Osteocyte (in vitro differentiated cells): Measurements from ENCODE around the gene CELF4. TPM values are rescaled to one million over a fixed set of nuclear protein-coding genes. Genes with fewer than 3 reads are reported as not detected.

ENCODE experiments used
- DNase-seq: peaks from one replicate; pipeline ENCODE4 v3.0.0; 2021; ENCODE audit warnings: mixed read lengths; ENCODE audit not compliant: unreplicated experiment; ENCODE audit errors: extremely low spot score
- H3K27ac Mint-ChIP-seq: one replicate; pipeline ENCODE4 v1.8.0; 2021; ENCODE audit warnings: mild to moderate bottlenecking, mixed read lengths; ENCODE audit not compliant: unreplicated experiment
- H3K27me3 Mint-ChIP-seq: one replicate; pipeline ENCODE4 v1.8.0; 2021; ENCODE audit warnings: mixed read lengths; ENCODE audit not compliant: unreplicated experiment
- H3K36me3 Mint-ChIP-seq: one replicate; pipeline ENCODE4 v1.8.0; 2021; ENCODE audit warnings: mixed read lengths; ENCODE audit not compliant: unreplicated experiment
- H3K4me1 Mint-ChIP-seq: one replicate; pipeline ENCODE4 v1.8.0; 2021; ENCODE audit warnings: mixed read lengths; ENCODE audit not compliant: unreplicated experiment
- H3K4me3 Mint-ChIP-seq: one replicate; pipeline ENCODE4 v1.8.0; 2021; ENCODE audit warnings: mild to moderate bottlenecking, moderate library complexity, mixed read lengths; ENCODE audit not compliant: unreplicated experiment
- H3K9me3 Mint-ChIP-seq: one replicate; pipeline ENCODE4 v1.8.0; 2021; ENCODE audit warnings: mixed read lengths; ENCODE audit not compliant: unreplicated experiment
- CTCF ChIP-seq: fragments of 200-600 bp; sonication (generic); IDR thresholded peaks from 2 replicates; pipeline ENCODE4 v1.5.0; 2021; ENCODE audit warnings: antibody characterized with exemption, mild to moderate bottlenecking, moderate library complexity
- total RNA-seq: library from RNA; stranded (reverse); gene quantifications from 2 replicates; pipeline ENCODE4 v1.2.1, GENCODE V29; 2021

CELF4 gene
- total RNA-seq, 1 donor from 2014 or later = not detected

GRCh38 chr18:37453752-37454151 is 111.8 kb downstream of the CELF4 start:
- no peaks in the 10 kb centered on the region for H3K4me1 Mint-ChIP-seq
- DNase-seq = no peak
- H3K9me3 Mint-ChIP-seq = no peaks in the 10 kb centered on the region
- no peak overlapping the region for H3K27ac Mint-ChIP-seq
- no peak overlapping the region for H3K4me3 Mint-ChIP-seq
- H3K27me3 Mint-ChIP-seq = no peaks in the 10 kb centered on the region
- TF ChIP-seq CTCF = no peak
- H3K36me3 Mint-ChIP-seq = no peaks in the 10 kb centered on the region

DNA sequence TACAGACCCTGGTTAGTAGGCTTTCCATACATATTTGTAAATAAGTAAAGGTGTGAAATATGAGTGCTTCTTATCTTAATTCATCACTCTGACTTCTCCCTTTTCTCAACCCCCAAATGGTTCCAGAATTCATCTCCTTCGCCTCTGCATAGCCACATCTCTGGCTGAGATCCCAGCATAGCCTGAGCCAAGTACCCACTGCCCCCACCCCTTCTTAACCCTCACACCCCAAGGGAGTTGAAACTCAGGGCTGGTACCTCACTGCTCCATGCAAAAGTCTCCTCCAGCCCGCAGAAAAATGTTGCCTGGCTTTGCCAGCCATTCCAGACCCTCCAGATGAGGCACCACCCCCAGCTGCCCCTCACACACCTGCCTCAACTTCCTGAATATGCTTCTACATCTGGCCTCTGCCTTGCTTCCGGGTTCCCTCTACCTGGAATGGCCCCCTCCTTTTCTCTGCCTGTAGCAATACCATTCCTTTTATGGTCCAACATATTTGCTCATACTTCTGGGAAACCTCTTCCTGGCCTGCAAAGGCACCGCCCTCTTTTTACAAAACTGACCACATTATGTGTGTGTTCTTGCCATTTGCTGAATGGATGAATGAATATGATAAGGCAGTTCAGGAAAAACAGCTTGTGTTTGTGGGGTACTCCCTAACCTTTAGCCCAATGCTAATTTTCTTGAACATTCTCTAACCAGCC is 112.8 kb downstream of the CELF4 start:
- no peaks in the 10 kb centered on the region for H3K9me3 Mint-ChIP-seq
- no peak overlapping the region for H3K4me3 Mint-ChIP-seq
- no peak for DNase-seq
- TF ChIP-seq CTCF = no peak
- H3K4me1 Mint-ChIP-seq = no peaks in the 10 kb centered on the region
- no peaks in the 10 kb centered on the region for H3K27me3 Mint-ChIP-seq
- no peak overlapping the region for H3K27ac Mint-ChIP-seq
- H3K36me3 Mint-ChIP-seq = no peaks in the 10 kb centered on the region

DNA sequence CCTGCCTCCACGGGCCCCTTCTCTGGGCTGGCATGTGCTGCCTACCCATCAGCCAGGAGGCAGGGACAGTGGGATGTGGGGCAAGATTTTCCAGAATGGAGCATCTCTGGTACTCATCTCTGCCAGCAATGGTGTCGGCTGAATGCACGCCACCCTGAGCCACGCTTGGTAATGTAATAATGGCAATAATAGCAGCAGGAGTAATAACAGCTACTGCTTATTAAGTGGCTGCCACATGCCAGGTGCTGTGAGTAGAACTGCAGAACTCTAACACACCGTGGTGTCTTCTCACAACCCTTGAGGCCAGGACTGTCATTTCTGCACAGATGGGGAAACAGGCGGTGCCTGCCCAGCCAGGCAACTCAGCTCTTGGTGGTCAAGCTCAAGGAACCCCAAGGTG is 113.6 kb downstream of the CELF4 start:
- Mint-ChIP-seq H3K27ac (no peak overlapping the region), H3K4me3 (no peak overlapping the region), H3K36me3 (no peaks in the 10 kb centered on the region), H3K9me3 (no peaks in the 10 kb centered on the region), H3K27me3 (no peaks in the 10 kb centered on the region), H3K4me1 (no peaks in the 10 kb centered on the region)
- DNase-seq = no peak
- no peak for TF ChIP-seq CTCF

GRCh38 chr18:37451239-37451825 is 114.3 kb downstream of the CELF4 start:
- Mint-ChIP-seq H3K4me3 (no peak overlapping the region), H3K4me1 (no peaks in the 10 kb centered on the region), H3K36me3 (no peaks in the 10 kb centered on the region), H3K27ac (no peak overlapping the region), H3K27me3 (no peaks in the 10 kb centered on the region), H3K9me3 (no peaks in the 10 kb centered on the region)
- DNase-seq = no peak
- no peak for TF ChIP-seq CTCF

GRCh38 chr18:37450434-37451132 is 115.0 kb downstream of the CELF4 start:
- no peak overlapping the region for H3K4me3 Mint-ChIP-seq
- H3K27ac Mint-ChIP-seq = no peak overlapping the region
- no peaks in the 10 kb centered on the region for H3K27me3 Mint-ChIP-seq
- H3K9me3 Mint-ChIP-seq = no peaks in the 10 kb centered on the region
- no peaks in the 10 kb centered on the region for H3K4me1 Mint-ChIP-seq
- no peak for TF ChIP-seq CTCF
- H3K36me3 Mint-ChIP-seq = no peaks in the 10 kb centered on the region
- DNase-seq = no peak
